AG04449 (cell line): ENCODE data around the gene MAP2K7.

Source experiments
- CTCF ChIA-PET: fragments of 350-600 bp; formaldehyde crosslinking; extraction: SDS; loops from one replicate; lab custom pipeline; 2021; ENCODE audit warnings: antibody characterized with exemption; lab: Yijun Ruan, JAX
- POLR2A ChIA-PET: fragments of 400-600, 350-600 bp; formaldehyde crosslinking; extraction: SDS; loops from one replicate; lab custom pipeline; 2020; ENCODE audit warnings: antibody characterized with exemption, inconsistent platforms; lab: Yijun Ruan, JAX
- DNase-seq: peaks from one replicate; pipeline ENCODE4 v3.0.0-alpha.2; 2010; ENCODE audit warnings: low read depth, low spot score
- H3K4me3 ChIP-seq: 2 replicates; pipeline ENCODE4 v1.5.1; 2011; ENCODE audit warnings: low read depth, mild to moderate bottlenecking, control low read depth, low read length
- CTCF ChIP-seq: IDR thresholded peaks from one replicate; pipeline ENCODE4 v1.5.1; 2011; ENCODE audit warnings: mild to moderate bottlenecking, moderate library complexity, low read length, control low read depth, inconsistent platforms; ENCODE audit not compliant: insufficient read depth; ENCODE audit errors: missing control alignments

The MAP2K7 gene

DNA sequence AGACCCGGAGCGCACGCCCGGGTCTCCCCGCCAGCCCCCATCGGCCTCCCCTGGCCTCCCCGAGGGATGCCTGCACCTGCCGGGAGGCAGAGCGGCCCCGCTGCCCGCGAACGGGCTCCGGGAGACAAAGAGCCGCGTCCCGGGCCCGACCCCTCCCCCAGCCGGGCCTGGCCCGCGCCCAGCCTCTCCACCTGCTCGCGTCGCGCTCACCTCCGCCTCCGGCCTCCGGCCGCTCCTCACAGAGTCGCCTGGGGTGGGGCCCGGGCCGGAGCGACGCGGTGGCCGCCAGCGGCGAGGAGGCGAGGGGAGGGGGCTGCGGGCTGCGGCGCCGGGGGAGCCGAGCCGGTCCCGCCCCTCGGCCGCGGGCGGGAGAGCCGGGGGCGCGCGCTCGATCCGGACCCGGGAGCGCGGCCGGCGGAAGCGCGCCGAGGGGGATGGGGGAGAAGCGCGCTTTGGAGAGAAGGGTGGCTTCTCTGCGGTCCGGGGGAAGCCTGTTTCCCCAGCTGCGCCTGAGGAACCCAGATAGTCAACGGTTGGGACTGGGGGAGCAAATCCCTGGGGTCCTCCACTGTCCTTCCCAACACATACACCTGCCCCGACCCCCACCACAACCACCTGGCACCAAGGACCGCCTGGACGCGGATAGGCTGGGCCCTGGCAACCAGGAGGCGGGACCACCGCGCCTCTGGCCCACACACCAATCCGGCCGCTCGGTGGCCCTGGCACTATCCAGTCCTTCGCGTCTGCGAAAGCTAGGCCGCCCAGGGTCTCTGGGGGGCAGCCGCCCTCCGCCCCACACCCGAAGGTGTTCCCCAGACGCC, 29.4 kb upstream of the MAP2K7 start, which contains the start of gene PRR36:
Gene PRR36, minus strand, starts transcription at position 315 of the 821 bp plus-strand sequence. CDS start 701 bp downstream, outside the sequence.
- CTCF ChIA-PET = no interaction called here
- POLR2A ChIA-PET = no interaction called here
- no peak for DNase-seq
- no peak for TF ChIP-seq CTCF
- peak within 1 kb of the TSS; percentile 1; the same call in 1 of the 2 replicates for H3K4me3 ChIP-seq

GRCh38 chr19:7874897-7875273, 28.8 kb upstream of the MAP2K7 start:
- H3K4me3 ChIP-seq = no peak overlapping the region

DNA sequence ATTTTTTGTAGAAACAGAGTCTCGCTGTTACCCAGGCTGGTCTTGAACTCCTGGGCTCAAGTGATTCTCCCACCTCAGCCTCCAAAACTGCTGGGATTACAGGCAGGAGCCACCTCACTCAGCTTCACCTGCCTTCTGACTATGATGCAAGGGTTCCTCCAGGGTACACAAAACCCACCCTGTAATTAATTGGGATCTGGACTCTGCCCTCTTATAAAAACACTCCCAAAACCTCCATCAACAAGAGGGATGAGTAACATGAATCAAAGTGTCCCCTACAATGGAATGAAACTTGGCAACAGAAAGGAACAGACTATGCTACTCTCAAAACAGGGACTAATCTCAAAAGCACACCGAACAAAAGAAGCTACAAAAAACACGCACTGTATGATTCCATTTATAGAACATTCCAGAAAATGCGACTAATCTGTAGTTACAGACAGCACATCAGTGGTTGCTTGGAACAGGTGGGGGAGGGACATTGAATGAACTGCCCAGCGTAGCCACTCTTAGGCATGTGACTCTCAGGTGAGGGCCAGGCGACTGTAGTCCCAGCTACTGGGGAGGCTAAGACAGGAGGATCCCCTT, 26.3 kb upstream of the MAP2K7 start:
- ChIA-PET POLR2A (no interaction called here), CTCF (interaction anchor here (0.8 to 3.6 kb wide), 4 partner anchors 8 to 125 kb away, joined by 3 to 19 read pairs (median 4); partner anchors contain the start of gene MAP2K7)
- no peak for TF ChIP-seq CTCF
- H3K4me3 ChIP-seq = no peak overlapping the region
- DNase-seq = no peak

More at GRCh38 chr19:7874897-7875273, 28.8 kb upstream of the MAP2K7 start:
- no peak for TF ChIP-seq CTCF
- DNase-seq = no peak
- ChIA-PET POLR2A (no interaction called here), CTCF (no interaction called here)

GRCh38 chr19:7879111-7879807, 24.4 kb upstream of the MAP2K7 start:
- no peak for DNase-seq
- TF ChIP-seq CTCF = no peak
- no peak overlapping the region for H3K4me3 ChIP-seq
- ChIA-PET CTCF (interaction anchor here (3.6 kb wide), 1 partner anchor 10 kb away, joined by 19 read pairs; no protein-coding TSS in a partner anchor), POLR2A (no interaction called here)

- TF ChIP-seq CTCF = no peak
- ChIA-PET POLR2A (no interaction called here), CTCF (interaction anchor here (3.6 kb wide), 1 partner anchor 11 kb away, joined by 19 read pairs; no protein-coding TSS in a partner anchor)
- H3K4me3 ChIP-seq = no peak overlapping the region
- no peak for DNase-seq
Observed at GRCh38 chr19:7879836-7880235, 23.8 kb upstream of the MAP2K7 start.
